Suprapubic skin (tissue), 4 donors: ENCODE results near the gene FZD7. TPM values are rescaled to one million over a fixed set of nuclear protein-coding genes. Genes with fewer than 3 reads are reported as not detected.

Experiments used
- DNase-seq, 2 donors: peaks; one replicate each; pipeline ENCODE4 v3.0.0-alpha.2; 2019; ENCODE audit warnings: low spot score in 2 of 2
- H3K27ac ChIP-seq: fragments of 200-600 bp; sonication (generic); one replicate; pipeline ENCODE4 v1.5.1; 2019
- H3K27me3 ChIP-seq: fragments of 200-600 bp; sonication (generic); one replicate; pipeline ENCODE4 v1.5.1; 2019
- H3K36me3 ChIP-seq: fragments of 200-600 bp; sonication (generic); one replicate; pipeline ENCODE4 v1.5.1; 2019
- H3K4me1 ChIP-seq: fragments of 200-600 bp; sonication (generic); one replicate; pipeline ENCODE4 v1.5.1; 2019
- H3K4me3 ChIP-seq: fragments of 200-600 bp; sonication (generic); one replicate; pipeline ENCODE4 v1.5.1; 2019; ENCODE audit warnings: mild to moderate bottlenecking
- H3K9me3 ChIP-seq: fragments of 200-600 bp; sonication (generic); one replicate; pipeline ENCODE4 v1.5.1; 2019
- CTCF ChIP-seq, 2 donors: fragments of 200-600 bp in 1 of 2; fragments of 450-650 bp in 1 of 2; sonication (generic) in 1 of 2; IDR thresholded peaks; one replicate each; pipeline ENCODE4 v1.5.1; 2016 to 2019; ENCODE audit warnings: antibody characterized with exemption in 2 of 2, mild to moderate bottlenecking in 1 of 2, moderate library complexity in 1 of 2
- EP300 ChIP-seq: sonication (generic); formaldehyde crosslinking; IDR thresholded peaks from one replicate; pipeline ENCODE4 v1.6.1; 2017; ENCODE audit warnings: antibody characterized with exemption
- POLR2A ChIP-seq, 2 donors: fragments of 450-650 bp; IDR thresholded peaks; one replicate each; pipeline ENCODE4 v1.6.1; 2017; ENCODE audit warnings: antibody characterized with exemption in 2 of 2, mild to moderate bottlenecking in 2 of 2, moderate library complexity in 2 of 2
- POLR2AphosphoS5 ChIP-seq, 3 donors: sonication (generic); formaldehyde crosslinking; IDR thresholded peaks; one replicate each; pipeline ENCODE4 v1.6.1; 2017; ENCODE audit warnings: antibody characterized with exemption in 3 of 3
- WGBS: methylation state at CpG from one replicate; pipeline ENCODE4 v1.1.5; 2018; 5-methylcytosine and 5-hydroxymethylcytosine counted together
- total RNA-seq, 4 donors: library from RNA; depleted of rRNA; stranded (reverse); fragments of >200 nt; gene quantifications; one replicate each; pipeline ENCODE4 v1.1.0, GENCODE V29; 2016

The FZD7 gene
- total RNA-seq, 4 donors from 2014 or later = 13.5 to 31.3 (median 23.6) TPM

- 37% methylated on average over 8 of the region's 8 CpGs for WGBS
Observed at GRCh38 chr2:201996679-201997314, 36.9 kb upstream of the FZD7 start.

GRCh38 chr2:201999279-201999678, 34.4 kb upstream of the FZD7 start:
- no peaks in the 10 kb centered on the region for H3K36me3 ChIP-seq
- H3K4me1 ChIP-seq = peaks cover 11% of the 10 kb centered on the region
- H3K27me3 ChIP-seq = no peaks in the 10 kb centered on the region
- no peak for DNase-seq
- H3K9me3 ChIP-seq = no peaks in the 10 kb centered on the region
- WGBS = 89% methylated on average over 2 of the region's 7 CpGs
- TF ChIP-seq POLR2A (IDR thresholded peaks at IDR 0.05) (no peak), CTCF (IDR thresholded peaks at IDR 0.05) (no peak), POLR2AphosphoS5 (IDR thresholded peaks at IDR 0.05) (no peak), EP300 (no peak)
- H3K4me3 ChIP-seq = no peak overlapping the region
- no peak overlapping the region for H3K27ac ChIP-seq

More at GRCh38 chr2:201996679-201997314, 36.9 kb upstream of the FZD7 start:
- Histone ChIP-seq H3K36me3 (no peaks in the 10 kb centered on the region), H3K4me1 (peaks cover 11% of the 10 kb centered on the region), H3K27ac (peak overlapping the region; percentile 86), H3K9me3 (no peaks in the 10 kb centered on the region), H3K27me3 (no peaks in the 10 kb centered on the region), H3K4me3 (no peak overlapping the region)
- no peak for DNase-seq
- TF ChIP-seq POLR2AphosphoS5 (IDR thresholded peaks at IDR 0.05) = no peak
- no peak for TF ChIP-seq POLR2A (IDR thresholded peaks at IDR 0.05)
- TF ChIP-seq CTCF (IDR thresholded peaks at IDR 0.05) = no peak
- no peak for TF ChIP-seq EP300

- H3K36me3 ChIP-seq = no peaks in the 10 kb centered on the region
- WGBS = 79% methylated on average over 2 of the region's 2 CpGs
- TF ChIP-seq EP300 = no peak
- TF ChIP-seq CTCF (IDR thresholded peaks at IDR 0.05) = no peak
- no peak for TF ChIP-seq POLR2AphosphoS5 (IDR thresholded peaks at IDR 0.05)
- TF ChIP-seq POLR2A (IDR thresholded peaks at IDR 0.05) = no peak
- H3K4me3 ChIP-seq = no peak overlapping the region
- H3K4me1 ChIP-seq = peaks cover 2% of the 10 kb centered on the region
- H3K27ac ChIP-seq = no peak overlapping the region
- no peaks in the 10 kb centered on the region for H3K27me3 ChIP-seq
- no peaks in the 10 kb centered on the region for H3K9me3 ChIP-seq
- no peak for DNase-seq
Observed at GRCh38 chr2:202001826-202002225, 31.8 kb upstream of the FZD7 start.

GRCh38 chr2:202002381-202002780, 31.3 kb upstream of the FZD7 start:
- Histone ChIP-seq H3K36me3 (no peaks in the 10 kb centered on the region), H3K9me3 (no peaks in the 10 kb centered on the region), H3K27ac (no peak overlapping the region), H3K27me3 (no peaks in the 10 kb centered on the region), H3K4me1 (no peaks in the 10 kb centered on the region), H3K4me3 (no peak overlapping the region)
- WGBS = 92% methylated on average over 6 of the region's 6 CpGs
- no peak for DNase-seq
- TF ChIP-seq EP300 = no peak
- no peak for TF ChIP-seq POLR2AphosphoS5 (IDR thresholded peaks at IDR 0.05)
- TF ChIP-seq CTCF (IDR thresholded peaks at IDR 0.05) = no peak
- no peak for TF ChIP-seq POLR2A (IDR thresholded peaks at IDR 0.05)

- no peak for DNase-seq
- TF ChIP-seq POLR2AphosphoS5 (IDR thresholded peaks at IDR 0.05) = no peak
- TF ChIP-seq POLR2A (IDR thresholded peaks at IDR 0.05) = no peak
- no peak for TF ChIP-seq CTCF (IDR thresholded peaks at IDR 0.05)
- TF ChIP-seq EP300 = no peak
- 64% methylated on average over 3 of the region's 3 CpGs for WGBS
Observed at GRCh38 chr2:202005272-202005887, 28.3 kb upstream of the FZD7 start.

More at GRCh38 chr2:202005272-202005887, 28.3 kb upstream of the FZD7 start:
- Histone ChIP-seq H3K27ac (no peak overlapping the region), H3K4me1 (peaks cover 5% of the 10 kb centered on the region), H3K4me3 (no peak overlapping the region), H3K27me3 (no peaks in the 10 kb centered on the region), H3K9me3 (no peaks in the 10 kb centered on the region), H3K36me3 (no peaks in the 10 kb centered on the region)
